HG02763 (cell line): ENCODE results near the gene CST7.
"Not testable (repeated sequence)": the region's sequence is repeated elsewhere in the genome, so short reads cannot be mapped to it uniquely, and the experiment has no call there.

Experiments
- ATAC-seq: cut with Tn5 transposase; IDR thresholded peaks from one replicate; pipeline ENCODE4 v1.9.1; 2021; ENCODE audit warnings: mild to moderate bottlenecking, moderate library complexity; ENCODE audit not compliant: unreplicated experiment

The CST7 gene

DNA sequence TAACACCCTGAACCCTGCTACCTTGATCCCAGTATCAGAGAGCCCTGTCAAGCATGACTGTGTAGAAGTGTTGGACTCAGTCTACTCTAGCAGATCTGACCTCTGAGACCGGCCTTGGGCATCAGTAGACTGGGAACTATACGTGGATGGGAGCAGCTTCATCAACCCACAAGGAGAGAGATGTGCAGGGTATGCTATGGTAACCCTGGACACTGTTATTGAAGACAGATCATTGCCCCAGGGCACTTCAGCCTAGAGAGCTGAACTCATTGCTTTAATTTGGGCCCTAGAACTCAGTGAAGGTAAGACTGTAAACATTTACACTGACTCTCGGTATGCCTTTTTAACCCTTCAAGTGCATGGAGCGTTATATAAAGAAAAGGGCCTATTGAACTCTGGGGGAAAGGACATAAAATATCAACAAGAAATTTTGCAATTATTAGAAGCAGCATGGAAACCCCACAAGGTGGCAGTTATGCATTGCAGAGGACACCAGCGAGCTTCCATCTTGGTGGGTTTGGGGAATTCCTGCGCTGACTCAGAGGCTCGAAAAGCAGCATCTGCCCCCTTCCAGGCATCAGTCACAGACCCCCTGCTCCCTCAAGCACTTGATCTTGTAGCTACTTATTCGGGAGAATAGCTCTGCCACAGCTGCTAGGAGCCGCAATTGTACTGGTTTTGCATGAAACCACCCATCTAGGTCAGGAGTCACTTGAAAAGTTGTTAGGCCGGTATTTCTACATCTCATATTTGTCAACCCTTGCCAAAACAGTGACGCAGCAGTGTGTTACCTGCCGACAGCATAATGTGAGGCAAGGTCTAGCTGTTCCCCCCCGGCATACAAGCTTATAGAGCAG, 19.0 kb upstream of the CST7 start:
- not testable (repeated sequence) for ATAC-seq

DNA sequence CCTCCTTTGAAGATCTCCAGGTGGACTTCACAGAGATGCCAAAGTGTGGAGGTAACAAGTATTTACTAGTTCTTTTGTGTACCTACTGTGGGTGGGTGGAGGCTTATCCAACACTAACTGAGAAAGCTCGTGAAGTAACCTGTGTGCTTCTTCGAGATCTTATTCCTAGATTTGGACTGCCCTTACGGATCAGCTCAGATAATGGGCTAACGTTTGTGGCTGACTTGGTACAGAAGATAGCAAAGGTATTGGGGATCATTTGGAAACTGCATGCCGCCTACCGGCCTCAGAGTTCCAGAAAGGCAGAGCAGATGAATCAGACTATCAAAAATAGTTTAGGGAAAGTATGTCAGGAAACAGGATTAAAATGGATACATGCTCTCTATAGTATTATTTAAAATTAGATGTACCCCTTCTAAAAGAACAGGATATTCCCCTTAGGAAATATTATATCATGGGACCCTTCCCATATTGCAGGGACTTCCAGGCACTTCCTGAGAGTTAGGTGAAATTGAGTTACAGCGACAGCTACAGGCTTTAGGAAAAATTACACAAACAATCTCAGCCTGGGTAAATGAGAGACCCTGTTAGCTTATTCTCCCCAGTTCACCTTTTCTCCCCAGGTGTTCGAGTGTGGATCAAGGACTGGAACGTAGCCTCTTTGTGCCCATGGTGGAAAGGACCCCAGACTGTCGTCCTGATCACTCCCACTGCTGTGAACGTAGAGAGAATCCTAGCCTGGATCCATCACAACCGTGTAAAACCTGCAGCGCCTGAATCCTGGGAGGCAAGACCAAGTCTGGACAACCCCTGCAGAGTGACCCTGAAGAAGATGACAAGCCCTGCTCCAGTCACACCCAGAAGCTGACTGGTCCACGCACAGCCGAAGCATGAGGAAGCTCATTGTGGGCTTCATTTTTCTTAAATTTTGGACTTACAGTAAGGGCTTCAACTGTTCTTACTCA, 18.1 kb upstream of the CST7 start:
- not testable (repeated sequence) for ATAC-seq

DNA sequence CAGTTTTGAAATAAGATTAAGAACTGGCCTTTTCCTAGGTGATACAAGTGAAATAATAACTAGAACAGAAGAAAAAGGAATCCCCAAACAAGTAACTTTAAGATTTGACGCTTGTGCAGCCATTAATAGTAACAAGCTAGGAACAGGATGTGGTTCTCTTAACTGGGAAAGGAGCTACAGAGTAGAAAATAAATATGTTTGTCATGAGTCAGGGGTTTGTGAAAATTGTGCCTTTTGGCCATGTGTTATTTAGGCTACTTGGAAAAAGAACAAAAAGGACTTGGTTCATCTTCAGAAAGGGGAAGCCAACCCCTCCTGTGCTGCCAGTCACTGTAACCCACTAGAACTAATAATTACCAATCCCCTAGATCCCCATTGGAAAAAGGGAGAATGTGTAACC, 17.2 kb upstream of the CST7 start:
- not testable (repeated sequence) for ATAC-seq

DNA sequence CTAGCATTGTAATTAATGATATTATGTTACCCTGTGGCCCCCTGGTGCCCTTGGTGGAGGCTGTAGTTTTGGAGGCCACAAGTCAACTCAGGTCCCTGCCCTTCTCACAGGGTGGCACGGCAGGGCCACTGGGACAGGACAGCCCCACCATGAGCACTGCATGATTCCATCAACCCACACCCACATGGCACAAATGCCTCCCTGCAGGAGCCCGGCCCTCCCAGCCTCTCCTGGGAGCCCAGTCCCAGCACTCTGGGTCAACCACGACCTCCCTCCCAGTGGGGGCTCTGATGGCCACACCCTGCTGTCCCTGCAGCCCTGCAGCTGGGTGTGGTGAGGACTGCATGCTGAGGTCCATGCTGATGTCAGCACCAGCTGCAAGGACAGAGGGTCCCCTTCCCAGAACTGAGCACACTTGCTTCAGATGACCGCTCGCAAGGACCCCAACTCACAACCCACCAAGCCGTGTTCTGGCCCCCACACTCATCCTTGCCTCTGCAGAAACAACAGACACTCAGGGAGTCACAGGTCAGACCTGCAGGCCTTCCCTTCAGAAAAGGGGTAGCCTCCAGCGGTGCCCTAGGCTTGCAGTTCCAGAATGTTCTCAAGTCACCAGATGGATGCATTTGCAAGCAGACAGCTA, 15.7 kb upstream of the CST7 start:
- no peak for ATAC-seq

DNA sequence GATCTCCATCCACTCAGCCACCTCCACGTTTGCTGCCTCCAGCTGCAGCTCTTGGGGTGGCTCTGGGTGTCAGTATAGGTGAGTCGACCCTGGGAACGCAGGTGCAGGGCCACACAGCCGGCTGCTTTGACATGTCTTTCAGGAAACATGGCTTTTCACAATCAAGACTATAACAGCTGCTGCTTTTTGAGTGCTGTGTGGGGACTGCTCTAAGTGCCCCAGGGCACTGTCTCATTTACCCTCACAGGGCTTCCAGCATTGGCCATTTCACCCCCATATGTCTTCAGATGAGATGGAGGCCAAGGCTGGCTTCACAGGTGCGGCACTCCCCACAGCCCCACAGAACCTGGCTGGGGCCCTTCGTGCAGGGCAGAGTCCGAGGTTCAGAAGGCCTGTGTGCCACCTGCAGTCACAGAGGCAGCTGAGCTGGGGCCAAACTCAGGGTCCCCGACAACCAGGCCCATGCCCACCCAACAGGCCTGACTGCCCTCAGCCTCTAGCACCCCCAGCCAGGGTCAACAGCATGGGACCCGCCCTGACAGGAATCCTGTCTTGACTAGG, 14.9 kb upstream of the CST7 start:
- ATAC-seq: no peak

DNA sequence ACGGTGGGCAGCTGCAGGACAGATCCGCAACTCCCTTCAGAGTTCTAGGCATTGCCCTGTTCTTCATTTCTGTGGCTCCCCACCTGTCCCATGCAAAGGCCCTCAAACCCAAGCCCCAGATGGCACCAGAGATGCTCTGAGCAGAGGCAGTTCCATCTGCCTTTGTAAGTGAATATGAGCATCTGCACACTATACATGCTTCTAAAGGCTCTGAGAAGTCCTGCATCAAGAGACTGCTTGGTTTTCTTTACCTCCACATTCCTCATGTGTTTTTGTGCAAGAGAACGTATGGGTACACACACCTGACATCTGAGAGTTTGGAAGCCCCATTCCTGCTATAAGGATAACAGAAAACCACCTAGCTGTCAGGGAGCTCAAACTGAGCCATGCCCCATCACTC, 14.4 kb upstream of the CST7 start:
- ATAC-seq: no peak

DNA sequence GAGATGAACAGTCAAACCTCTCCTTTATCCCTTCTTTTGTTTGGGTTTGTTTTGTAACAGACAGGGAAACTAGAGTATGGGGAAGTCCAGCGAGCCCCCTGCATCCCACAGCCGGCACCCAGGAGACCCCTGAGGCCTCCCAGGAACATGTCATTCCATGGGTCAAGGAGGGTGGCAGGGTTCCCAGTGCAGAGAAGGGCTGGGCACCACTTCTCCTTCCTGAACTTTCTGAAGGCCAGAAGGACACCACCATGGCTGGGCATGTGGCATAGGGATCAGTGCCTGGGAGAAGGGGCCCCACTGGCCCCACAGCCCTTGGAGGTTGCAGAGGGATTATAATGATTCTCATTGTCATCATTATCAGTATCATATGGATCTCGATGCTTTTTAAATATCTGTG, 13.9 kb upstream of the CST7 start:
- ATAC-seq: no peak

DNA sequence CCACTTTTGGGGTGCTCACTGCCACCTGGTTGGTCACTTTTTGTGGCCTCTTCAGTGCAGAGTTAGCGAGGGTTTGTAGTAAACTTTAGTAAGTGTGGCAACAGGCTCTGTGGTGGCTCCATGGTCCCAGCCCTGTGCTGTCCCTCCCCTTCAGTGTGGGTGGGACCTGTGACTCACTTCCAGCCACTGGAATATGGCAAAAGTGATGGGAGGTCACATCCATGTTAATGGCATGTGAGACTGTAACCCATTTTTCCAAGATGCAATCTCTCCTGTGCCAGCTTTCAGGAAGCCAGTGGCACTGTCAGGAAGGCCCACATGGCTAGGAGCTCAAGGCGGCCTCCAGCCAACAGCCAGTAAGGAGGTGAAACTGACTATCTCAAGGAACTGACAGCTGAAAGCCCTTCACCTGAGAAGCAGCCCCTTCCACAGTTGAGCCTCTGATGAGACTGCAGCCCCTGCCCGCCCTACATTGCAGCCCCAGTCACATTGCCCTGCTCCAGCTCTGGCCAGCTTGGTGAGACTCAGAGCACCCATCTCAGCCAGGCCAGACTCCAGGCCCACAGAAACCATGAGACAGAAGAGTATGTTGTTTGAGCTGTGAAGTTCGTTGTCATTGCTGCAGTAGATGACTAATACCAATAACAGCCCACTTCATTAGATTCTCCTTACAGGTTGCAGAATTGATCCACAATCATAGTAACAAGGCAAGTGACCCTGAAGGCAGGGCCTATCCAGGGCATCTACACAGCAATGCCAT, 13.1 kb upstream of the CST7 start:
- no peak for ATAC-seq

DNA sequence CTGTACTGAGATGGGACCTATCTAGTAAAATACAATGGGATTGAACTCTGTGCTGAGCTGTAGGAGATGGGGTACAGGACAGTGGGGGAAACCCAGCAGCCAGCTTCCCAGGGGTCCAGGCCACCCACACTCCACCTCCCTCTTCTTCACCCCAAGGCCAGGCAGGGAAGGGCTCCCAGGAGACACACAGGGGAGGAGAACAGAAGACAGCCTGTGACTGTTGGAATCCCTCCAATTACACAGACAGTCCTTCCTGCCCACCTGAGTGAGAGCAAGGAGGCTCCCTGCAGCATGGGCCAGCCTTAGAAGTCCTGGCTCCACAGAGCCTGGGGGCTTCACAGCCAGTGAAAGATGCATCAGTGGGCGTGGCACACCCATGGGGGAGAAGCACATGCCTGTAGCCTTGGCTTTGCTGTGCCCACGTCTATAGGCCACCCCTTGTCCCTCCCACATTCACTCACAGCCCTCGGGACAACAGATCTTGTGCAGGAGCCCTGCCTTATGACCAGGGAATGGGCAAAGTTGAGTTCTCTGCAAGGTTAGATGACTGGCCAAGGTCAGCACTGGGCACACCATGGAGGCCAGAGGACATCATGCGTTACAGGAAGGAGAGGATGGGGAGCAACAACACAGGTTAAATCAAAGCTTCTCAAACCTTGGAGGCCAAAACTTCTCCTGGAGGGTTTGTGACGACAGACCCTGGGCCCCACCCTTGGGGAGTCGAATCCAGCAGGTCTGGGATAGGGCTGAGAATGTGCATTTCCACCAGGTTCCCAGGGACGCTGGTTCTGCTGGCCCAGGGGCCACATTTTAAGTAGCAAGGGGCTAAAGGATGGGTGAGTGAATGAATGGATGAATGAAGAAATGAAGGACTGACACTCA, 12.3 kb upstream of the CST7 start:
- no peak for ATAC-seq

DNA sequence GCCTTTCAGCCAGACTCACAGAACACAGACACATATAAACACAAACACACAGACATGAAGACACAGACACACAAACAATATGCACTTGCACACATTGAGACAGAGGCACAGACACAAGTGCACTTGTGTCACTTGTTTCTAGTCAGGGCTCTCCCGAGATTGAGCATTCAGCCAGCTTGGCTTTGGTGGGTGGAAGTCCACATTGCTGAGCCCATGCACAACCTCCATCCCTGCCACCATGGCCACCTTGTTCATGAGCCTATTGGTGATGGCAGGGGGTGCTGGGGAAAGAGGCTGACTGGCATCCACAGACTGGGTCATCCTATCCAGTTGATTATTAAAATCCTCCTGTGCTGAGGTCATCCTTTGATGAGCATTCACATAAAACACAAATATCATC, 11.5 kb upstream of the CST7 start:
- no peak for ATAC-seq

DNA sequence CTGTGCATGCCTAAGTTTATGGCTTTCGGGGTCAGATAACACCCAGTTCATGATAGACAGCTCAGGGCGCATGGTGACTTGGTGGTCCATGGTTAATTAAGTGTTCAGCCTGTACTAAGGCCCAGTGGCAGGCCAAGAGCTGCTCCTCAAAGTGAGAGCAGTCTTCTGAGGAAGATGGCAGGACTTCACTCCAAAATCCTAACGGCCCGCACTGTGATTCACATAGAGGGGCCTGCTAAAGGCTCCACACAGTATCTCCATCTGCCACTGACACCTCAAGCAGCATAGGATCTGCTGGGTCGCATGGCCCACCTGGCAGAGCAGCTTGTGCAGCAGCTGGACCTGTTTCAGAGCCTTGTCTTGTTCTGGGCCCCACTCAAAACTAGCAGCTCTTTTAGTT, 10.6 kb upstream of the CST7 start:
- ATAC-seq: no peak

DNA sequence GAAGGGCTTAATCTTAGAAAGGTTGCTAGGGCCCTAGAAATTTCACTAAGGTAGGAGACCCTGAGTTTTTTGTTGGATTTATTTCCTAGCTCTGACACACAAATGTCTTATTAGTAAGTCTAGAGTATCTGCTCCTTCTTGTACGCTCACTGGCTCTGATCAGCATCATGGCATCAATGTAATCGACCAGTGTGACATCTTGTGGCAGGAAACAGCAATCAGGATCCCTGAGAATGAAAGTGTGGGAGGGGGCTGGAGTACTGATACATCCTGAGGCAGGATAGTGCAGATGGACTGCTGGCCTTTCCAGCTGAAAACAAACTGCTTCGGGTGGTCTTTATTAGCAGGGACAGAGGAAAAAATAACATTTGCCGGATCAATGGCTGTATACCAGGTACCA, 10.0 kb upstream of the CST7 start:
- ATAC-seq: no peak

DNA sequence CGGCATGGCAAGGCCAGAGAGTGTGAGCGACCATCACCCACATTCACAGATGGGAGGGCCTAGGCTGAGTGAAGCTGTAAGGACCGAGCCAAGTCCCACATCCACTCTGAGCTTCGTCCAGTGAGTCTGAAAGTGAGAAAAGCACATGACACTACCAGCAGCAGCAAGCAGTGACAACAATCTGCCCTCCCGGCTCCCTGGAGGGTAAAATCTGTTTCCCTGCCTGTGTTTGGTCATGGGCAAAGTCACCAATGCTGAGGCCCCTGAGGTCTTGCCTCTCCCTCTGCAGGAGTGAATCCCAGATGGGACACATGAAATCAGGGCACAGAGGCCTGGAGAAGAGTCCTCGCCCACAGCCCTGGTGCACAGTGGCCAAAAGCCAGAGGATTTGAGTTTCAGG, 6.4 kb upstream of the CST7 start:
- ATAC-seq: no peak

DNA sequence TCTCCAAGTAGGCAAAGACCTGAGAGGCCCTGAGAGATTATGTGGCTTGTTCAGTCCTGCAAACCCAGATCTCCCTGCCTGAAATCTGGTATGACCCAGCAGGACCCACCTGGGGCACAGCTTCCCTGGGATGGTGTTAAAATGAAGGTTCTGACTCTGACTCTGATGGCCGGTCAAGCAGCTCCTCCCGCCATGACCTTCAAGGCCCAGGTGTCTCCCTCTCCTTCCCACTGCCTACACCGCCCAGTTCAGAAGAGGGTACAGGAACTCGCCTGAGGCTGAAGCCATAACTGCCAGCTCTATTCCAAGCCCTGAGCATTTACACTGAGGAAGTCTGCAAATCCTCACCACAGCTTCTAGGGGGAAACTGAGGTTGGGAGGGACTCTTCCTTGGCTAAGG, 5.9 kb upstream of the CST7 start:
- no peak for ATAC-seq

DNA sequence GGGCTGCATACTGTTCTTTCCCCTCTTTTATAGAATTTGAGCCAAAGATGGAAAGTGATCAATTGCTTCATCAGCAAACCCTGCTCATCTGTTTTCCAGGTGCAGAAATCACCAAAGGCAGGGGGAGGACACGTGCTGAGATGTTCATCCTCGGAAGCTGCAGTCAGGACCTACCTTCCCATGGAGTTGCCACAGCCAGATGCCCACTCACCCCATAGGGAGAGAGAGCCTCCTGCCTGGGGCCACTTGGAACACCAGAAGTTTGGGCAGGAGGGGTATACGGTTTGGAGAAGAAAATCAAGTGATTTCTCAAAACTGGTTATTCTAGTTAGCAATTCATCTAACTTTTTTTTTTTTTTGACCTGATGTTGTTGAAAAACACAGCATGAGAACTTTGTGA, 5.3 kb upstream of the CST7 start:
- ATAC-seq: no peak

DNA sequence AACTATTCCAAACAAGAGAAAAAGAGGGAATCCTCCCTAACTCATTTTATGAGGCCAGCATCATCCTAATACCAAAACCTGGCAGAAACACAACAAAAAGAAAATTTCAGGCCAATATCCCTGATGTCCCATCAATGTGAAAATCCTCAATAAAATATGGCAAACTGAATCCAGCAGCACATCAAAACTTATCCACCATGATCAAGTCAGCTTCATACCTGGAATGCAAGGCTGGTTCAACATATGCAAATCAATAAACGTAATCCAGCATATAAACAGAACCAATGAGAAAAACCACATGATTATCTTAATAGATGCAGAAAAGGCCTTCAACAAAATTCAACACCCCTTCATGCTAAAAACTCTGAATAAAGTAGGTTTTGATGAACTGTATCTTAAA, 2.7 kb upstream of the CST7 start:
- ATAC-seq: not testable (repeated sequence)

DNA sequence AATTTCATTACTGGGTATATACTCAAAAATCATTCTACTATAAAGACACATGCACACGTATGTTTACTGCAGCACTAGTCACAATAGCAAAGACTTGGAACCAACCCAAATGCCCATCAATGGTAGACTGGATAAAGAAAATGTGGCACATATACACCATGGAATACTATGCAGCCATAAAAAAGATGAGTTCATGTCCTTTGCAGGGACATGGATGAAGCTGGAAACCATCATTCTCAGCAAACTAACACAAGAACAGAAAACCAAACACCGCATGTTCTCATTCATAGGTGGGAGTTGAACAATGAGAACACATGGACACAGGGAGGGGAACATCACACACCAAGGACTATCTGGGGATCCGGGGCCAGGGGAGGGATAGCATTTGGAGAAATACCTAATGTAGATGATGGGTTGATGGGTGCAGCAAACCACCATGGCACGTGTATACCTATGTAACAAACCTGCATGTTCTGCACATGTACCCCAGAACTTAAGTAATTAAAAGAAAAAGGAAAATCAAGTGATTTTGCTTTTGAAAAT, 602 bp upstream of the CST7 start:
- ATAC-seq: not testable (repeated sequence)

DNA sequence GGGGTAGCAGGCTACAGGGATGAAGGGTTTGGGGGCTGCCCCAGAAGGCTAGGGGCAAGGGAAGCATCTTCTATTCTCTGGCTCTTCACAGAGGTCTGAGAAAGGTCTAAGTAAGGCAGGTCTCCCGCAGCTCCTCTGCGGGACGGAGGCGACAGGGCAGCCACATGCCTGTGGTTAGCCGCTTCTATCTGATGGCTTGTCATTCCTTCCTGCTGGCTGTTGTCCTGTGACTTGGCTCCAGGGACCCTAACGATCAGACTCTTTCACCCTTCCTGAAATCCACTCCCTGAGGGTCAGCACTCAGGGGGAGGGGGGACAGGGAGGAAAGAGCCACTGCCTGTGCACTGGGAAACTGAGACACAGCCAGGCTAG, 673 bp downstream of the CST7 start:
- ATAC-seq: no peak

DNA sequence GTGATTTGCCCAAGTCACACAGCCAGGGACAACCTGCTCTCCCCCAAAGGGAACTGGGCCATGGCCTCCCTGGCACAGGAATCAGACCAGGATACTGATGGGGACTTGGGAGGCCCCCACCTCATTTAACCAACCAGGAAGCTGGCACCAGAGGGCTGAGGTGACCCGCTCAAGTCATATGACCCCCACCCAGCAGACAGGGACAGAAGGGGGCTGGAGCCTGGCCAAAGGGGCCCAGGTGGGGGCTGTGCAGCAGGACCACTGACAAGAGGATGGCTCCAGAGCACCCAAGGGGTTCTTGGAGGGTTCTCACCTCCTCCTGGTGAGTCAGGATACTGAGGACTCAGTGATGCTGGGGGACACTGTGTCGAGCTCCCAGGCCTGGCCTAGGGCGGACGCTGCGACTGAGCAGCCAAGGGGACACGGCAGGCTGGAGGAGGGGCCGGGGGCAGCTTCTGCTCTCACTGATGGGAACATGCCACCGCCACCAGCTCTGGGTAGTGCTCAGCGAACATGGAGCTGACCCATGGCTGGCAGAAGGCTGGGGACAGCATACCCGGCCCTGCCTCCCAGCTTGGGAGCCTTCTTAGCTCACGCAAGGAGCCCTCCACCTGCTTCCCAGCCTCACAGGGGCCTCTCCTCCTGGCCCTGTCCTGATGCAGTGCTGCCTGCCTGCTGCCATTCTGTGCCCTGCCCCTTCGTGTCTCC, 1.2 kb downstream of the CST7 start:
- ATAC-seq: no peak
